ENCODE measurements around the gene TRAM2.

TRAM2 gene

DNA sequence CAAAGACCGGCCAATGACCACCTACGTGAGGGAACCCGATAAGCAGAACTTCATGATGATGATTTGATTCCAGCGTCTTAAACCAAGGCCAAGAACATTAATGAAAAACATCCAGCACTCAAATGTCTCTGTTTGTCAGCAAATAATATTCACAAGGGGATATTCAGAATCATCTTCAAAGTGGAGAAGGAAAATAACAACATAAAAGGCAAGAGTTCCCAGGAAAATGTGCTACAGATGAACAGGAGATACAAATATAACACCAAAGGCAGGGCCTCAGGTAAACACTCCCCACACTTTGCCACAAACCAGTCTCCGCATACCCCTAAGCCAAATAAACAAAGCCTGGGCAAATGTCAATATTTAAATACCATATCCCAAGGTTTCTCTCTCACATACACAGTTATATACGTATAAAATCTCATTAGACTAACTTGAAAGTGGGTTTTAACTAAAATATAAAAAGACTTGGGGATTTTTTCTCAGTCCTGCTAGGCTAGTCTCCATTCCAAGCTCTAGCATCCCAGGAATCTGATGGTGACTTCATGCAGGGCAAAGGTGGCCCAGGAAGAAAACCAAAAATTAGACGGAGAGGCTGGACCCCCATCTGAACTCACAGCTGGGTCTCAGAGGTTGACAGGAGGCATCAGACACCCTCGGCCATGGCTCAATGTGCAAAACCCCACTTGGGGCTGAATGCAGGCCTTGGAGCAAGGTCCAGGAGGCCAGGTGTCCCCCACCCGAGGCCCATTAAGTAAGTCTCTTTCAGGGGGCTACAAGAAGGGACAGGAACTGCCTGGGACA, 32.1 kb downstream of the TRAM2 start:
- DNase-seq, result no peak

DNA sequence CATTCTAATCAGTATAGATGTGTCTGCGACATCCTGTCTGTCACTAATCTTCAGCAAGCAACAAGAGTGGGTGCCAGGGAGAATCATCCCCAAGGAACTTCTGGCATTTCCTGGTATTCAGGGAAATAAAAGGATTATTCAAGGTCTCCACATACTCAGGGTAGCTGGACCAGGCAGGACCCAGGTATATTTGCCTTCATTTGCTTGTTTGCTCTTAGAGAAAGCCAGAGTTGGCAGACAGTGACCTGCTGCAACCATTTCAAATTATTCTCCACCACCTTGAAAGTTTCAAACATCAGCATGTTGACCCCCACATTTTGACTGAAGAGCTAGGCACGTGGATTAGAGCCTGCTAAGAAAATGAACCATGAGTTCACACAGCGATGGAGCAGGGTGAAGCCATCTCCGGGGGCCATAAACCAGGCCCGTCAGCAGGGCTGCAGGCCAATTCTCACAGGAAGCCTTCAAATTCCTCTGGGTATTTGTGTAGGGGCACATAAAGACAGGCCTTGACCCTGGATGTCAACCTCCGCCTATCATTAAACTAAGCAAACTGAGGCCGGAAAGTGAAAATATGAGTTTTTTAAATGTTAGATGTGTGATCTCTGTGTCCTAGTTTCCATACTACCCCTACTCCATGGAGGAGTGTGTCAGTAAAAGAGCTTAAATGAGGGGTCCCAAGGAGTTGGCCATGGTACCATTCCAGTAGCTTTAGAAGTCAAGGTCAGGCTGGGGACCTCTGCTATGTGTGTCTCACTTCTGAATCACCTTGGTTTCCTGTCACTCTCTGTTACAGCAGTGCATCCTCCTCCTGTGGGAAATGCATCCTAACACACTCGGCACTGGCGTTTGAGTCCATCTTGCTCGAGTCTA, 32.9 kb downstream of the TRAM2 start:
- DNase-seq, result no peak

GRCh38 chr6:52543262-52543661, 33.6 kb downstream of the TRAM2 start:
- DNase-seq, result no peak

DNA sequence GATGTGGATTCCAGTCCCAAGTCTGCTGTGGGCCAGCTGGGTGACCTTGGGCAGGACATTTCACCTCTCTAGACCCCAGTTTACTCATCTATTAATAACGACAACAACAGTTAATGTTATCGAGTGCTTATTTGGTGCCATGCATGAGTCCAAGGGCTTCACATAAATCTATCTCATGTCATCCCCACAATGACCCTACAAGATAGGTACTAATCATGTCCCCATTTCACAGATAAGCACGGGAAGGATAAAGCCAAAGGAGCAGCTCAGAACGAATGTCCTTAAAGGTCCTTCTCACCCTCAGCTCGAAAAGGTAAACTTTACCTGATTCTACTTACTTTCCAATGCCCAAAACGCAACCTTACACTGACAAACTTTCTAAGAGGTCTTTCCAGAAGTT, 35.7 kb downstream of the TRAM2 start:
- no peak for DNase-seq

GRCh38 chr6:52540286-52540902, 36.5 kb downstream of the TRAM2 start:
- no peak for DNase-seq

GRCh38 chr6:52539607-52540006, 37.3 kb downstream of the TRAM2 start:
- DNase-seq, result no peak

DNA sequence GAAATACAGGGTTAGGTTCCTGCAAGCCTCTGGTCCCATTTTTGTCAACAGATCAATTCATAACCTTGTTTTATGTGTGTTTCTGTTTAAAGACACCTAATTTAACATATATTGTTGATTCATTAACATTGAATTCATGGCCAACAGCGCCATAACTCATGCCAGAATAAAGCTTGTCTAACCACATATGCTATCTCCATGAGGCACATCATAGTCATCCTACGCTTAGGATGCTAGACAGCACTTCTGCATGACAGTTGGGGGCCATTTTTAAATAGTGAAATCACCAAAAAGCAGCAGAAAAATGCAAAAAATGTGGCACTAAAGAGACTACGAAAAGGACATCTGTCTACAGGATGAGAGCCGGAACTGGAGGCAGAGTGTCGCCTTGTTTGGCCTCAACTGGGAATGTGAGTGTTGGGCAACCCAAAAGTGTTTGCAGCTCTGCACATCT, 37.9 kb downstream of the TRAM2 start:
- no peak for DNase-seq

DNA sequence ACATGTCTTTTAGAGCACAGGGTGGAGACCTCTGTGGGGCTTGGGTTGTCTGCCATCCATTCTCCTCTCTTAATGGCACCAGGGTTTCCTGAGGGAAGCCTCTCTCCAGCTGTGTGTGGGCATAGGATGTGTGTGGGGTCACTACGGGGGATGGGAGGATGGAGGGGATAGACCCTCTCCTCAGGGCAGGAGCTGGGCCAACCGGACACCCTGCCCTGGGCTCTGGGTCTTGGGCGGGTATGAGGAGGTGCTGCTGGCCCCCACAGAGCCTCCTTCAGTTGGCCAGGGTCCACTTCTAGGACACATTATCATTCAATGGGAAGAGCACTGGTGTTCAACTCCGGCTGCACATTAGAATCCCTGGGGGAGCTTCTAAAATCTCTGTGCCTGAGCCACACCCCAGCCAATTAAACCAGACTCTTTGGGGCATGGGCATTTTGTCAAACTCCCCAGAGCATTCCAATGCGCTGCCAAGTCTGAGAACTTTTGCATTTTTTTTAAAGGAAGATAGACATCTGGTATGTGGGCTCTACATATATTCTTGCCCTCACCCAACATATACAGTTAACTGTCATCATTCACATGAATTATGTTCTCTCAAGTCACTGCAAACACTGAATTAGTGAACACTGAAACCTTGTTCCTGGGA, 38.5 kb downstream of the TRAM2 start:
- no peak for DNase-seq

GRCh38 chr6:52537001-52537753, 39.7 kb downstream of the TRAM2 start:
- no peak for DNase-seq

DNA sequence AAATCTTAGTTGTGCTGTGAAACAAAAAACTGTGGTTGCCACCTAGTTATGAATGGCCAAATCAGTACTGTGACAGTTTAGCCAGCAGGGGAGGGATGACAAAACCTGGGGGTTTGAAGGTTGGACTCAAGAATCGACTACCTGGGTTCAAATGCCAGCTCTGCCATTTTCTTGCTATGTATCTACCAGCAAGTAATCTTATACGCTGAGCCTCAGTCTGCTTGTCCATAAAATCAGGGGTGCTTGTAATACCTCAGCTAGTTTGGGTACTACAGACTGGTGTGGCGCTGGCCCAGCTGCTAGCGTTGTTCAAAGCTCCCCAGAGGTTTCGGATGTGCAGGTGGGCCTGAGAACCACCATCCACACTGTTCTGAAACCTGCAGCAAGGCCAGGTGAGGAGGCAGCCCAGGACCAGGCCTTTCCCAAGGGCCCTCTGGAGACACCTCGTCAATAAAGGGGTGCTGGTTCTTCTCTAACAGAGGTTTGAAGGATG, 40.4 kb downstream of the TRAM2 start:
- DNase-seq, result no peak

- no peak for DNase-seq
Measured at GRCh38 chr6:52535711-52536423, 41.0 kb downstream of the TRAM2 start.

DNA sequence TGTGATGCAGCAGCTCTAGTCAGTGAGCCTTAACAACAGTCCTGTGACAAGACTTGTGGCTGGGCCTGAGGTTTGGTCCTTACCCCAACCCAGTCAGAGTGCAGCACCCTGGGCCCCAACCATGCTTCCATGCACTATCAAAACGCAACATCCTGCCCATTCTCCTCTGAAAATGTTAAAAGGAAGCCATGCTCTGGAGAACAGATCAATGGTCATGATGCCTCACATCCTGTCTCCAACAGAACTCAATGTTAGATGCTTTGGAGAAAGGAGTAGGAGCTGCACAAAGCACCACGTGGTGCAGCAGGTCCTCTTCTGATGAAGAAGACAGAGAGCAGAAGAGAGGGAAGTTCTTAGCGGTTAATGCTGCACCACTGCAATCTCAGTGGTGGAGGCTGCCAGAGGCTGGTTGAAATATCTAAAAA, 41.9 kb downstream of the TRAM2 start:
- no peak for DNase-seq

DNA sequence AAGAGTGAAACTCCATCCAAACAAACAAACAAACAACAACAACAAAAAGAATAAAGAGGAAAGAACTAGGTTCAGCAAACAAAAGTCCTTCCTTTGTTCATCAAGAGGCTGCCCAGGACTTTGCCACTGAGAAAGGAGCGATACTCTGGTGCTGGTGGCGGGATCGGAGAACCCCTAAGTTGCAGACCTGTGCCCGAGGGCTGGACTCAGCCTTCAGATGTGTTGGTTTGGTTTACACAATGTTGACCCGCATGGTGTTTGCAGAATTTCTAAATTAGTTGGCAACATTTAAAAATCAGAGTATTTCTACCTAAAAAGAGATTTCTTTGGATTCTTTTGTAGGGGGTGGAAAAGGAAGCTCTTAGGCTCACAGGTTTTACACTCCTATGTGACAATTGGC, 42.5 kb downstream of the TRAM2 start:
- no peak for DNase-seq

- DNase-seq, result no peak
Measured at GRCh38 chr6:52533491-52533890, 43.4 kb downstream of the TRAM2 start.

DNA sequence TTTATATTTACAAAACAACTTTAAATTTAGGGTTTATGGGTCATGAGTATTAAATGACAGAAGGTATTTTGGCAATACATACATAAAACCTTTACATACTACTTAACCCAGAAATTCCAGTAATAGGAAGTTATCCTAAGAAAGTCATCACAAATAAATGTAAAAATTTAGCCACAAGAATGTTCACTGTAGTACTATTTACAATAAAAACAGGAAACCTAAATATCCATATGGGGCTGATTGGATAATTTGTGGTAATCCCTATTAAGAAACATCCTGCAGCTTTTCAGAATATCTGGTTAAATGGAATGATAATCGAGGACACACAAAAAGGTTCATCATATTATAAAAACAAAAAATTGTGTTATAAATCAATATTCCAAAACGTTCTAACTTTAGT, 44.4 kb downstream of the TRAM2 start:
- no peak for DNase-seq

DNA sequence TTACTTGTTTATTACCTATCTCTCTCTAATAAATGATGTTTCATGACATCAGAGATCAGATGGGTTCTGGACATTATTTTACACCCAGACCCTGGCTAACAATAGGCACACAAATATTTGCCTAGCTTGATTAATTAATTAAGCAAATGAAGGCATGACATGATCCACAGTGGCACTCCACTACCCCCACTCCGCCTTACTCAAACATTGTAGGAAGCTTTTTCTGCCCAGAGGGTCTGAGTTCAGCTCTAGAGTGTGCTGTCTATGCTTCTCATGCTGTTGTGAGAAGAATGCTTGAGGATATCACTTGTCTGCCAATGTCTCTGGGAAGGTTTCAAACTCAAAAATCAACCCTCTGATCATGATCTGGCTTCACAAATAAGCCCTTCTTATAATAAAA, 45.0 kb downstream of the TRAM2 start:
- DNase-seq, result no peak

- no peak for DNase-seq
Measured at GRCh38 chr6:52531396-52531795, 45.5 kb downstream of the TRAM2 start.

GRCh38 chr6:52530351-52530750, 46.5 kb downstream of the TRAM2 start:
- DNase-seq, result no peak

DNA sequence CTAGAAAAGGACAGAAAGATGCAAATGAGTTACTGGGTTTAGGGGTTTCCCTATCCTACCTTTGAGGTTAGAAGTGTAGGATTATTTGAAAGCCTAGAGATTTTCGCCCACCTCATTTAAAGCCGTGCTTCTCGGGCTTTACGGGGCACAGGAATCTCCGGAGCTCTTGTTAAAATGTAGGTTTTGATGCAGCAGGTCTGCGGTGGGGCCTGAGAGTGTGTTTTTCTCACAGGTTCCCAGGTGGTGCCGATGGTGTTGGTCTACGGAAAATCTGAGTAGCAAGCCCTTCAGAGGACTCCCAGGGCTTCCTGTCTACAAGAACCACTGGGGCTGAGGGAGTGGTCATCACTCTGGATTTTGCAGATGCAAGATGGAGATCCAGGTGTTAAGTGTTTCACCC, 47.5 kb downstream of the TRAM2 start:
- no peak for DNase-seq

DNA sequence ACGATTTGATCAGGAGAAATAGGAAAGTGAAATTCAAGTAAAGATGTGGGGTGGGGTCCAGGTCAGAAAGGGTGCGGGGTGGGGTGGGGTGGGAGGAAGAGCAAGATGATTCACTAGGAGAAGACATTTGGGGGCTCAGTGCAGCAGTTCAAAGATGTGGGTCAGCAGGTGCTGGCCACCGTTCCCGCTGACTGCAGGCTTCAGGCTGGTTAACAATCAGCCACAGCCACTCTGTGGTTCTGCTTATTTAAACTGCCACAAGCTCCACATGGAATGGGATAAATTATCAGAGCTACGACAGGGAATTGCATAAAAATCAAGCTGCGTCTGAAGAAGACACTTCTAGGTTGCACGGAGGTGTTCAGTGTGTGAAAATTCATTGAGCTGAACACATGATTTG, 49.4 kb downstream of the TRAM2 start:
- DNase-seq, result no peak

GRCh38 chr6:52526634-52527033, 50.2 kb downstream of the TRAM2 start:
- no peak for DNase-seq
